ENCODE data around the gene DHRS4L2.
"Not testable (repeated sequence)": the region's sequence is repeated elsewhere in the genome, so short reads cannot be mapped to it uniquely, and the experiment has no call there.

Gene DHRS4L2

DNA sequence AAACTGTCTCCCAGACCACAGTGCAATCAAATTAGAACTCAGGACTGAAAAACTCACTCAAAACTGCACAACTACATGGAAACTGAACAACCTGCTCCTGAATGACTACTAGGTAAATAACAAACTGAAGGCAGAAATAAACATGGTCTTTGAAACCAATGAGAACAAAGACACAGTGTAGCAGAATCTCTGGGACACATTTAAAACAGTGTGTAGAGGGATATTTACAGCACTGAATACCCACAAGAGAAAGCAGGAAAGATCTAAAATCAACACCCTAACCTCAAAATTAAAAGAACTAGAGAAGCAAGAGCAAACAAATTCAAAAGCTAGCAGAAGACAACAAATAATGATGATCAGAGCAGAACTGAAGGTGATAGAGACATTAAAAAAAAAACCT is 14.7 kb upstream of the DHRS4L2 start:
- DNase-seq, result not testable (repeated sequence)

DNA sequence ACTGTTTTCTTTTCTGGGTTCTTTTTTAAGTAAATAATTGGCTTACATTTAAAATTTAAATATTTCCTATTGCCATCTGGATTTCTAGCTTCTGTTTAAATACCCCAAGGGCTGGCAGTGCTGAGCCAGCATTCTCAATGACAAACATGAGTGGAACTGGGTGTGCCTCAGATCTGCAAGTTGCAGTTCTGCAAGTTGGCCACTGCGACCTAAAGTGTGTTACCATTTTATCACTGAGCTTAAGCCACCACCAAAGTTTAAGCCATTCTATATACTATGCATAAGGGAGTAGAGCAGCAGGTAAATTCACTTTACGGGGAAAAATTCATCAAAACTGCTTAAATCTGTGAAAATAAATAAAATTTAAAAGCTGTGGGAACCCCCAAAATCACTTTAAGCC is 11.5 kb upstream of the DHRS4L2 start:
- not testable (repeated sequence) for DNase-seq

GRCh38 chr14:23981951-23982813 is 6.5 kb upstream of the DHRS4L2 start:
- DNase-seq, result not testable (repeated sequence)

DNA sequence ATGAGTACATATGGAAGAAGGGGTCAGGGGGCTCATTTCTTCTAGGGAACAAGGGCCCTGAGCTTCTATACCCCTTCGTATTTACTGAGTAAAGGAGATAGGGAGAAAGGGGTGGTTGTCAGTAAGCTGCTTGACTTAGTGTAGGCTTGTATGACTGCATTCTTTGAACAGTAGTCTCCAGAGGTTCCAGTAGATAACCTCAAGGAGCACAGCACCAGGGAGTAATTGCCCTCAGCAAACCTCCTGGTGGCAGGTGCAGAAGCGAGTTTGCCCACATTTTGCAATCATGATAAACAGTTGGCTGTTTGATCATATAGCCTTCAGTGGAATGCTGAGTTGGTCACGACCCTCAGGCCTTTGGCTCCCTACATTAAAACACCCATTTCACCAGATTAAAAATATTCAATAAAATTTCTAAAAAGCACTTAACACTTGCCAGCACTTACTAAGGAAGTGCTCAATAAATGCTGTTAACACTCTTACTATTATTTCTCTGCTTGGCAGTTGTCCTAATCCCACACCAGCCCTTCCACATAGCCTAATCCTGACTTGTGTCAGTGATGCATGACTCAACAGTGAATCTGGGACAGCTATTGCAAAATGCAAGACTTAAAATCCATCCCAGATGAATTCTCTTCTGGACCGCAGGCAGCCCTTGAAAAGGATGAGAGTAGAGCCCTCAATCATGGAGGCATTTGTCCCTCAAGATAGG is 3.7 kb upstream of the DHRS4L2 start:
- DNase-seq, result no peak

DNA sequence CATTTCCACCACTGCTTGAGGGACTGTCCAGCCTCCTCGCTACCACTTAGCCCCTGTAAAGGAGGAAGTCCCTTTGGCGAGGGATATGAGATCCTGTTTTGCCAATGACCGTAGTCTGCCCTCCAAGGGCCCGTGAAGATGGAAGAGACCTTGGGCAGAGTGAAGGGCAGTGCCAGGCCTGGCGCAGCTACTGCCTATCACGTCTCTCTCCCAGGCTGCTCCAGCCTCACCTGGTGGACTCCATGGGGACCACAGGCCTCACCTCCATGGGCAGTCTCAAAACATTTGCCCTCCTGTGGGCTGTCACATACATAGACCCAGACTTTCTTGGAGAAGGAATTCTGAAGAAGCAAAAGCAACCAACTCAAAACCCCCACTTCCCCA is 514 bp upstream of the DHRS4L2 start:
- DNase-seq, result not testable (repeated sequence)

GRCh38 chr14:23989734-23990445 is 1.2 kb downstream of the DHRS4L2 start:
- not testable (repeated sequence) for DNase-seq

DNA sequence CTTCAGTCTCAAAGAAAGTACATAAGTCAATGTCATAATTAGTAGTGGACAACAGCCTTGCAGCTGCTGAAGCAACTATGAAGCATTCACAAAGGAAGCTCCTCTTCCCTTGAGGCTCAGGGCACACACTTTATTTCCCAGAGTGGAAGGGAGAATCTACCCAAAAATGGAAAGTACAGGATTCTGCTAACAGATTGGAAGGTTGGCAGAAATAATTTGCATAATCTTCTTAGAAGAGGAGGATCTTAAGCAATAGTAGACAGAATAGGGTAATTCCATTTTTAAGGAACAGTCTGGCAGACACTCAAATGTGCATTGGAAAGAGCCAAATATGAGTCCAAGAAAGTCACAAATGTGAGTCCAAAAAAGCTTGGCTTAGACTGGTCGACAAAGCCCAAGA is 2.2 kb downstream of the DHRS4L2 start:
- not testable (repeated sequence) for DNase-seq

- not testable (repeated sequence) for DNase-seq
Measured at GRCh38 chr14:23993042-23993441, 4.3 kb downstream of the DHRS4L2 start.

GRCh38 chr14:23996009-23996408 is 7.3 kb downstream of the DHRS4L2 start:
- not testable (repeated sequence) for DNase-seq

DNA sequence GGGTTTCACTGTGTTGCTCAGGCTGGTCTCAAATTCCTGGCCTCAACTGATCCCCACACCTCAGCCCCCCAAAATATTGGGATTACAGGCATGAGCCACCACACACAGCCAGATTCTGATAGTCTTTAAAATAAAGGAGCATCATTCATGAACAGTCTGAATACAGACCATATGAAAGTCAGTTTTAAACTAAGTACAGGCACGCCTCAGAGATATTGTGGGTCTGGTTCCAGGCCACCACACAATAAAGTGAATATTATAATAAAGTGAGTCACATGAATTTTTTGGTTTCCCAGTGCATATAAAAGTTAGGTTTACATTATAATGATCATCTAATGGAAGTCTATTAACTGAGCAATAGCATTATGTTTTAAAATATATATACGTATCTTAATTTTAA is 8.1 kb downstream of the DHRS4L2 start:
- DNase-seq, result not testable (repeated sequence)

DNA sequence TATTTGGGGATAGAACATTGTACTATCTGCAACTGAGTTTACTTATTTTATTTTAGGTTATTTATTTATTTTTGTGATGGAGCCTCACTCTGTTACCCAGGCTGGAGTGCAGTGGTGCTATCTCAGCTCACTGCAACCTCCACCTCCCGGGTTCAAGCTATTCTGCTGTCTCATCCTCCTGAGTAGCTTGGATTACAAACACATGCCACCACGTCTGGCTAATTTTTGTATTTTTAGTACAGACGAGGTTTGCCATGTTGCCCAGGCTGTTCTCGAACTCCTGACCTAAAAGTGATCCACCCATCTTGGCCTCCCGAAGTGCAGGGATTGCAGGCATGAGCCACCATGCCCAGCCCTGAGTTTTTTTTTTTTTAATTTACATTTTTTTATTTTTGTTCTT is 10.9 kb downstream of the DHRS4L2 start:
- not testable (repeated sequence) for DNase-seq

DNA sequence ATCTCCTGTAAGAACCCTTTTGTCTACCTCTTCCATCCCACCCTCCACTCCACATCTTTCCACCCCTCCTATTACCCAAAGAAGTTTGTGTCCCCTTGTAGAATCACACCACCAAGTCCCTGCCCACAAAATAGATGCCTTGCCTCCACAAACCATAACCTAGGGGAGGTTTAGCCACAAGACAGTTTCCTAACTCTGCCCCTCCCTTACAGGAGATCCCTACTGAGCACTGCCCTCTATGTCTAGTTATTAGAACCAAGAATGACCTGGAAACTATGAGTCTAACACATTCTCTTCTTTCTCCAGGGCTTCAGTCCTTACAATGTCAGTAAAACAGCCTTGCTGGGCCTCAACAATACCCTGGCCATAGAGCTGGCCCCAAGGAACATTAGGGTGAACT is 12.3 kb downstream of the DHRS4L2 start:
- not testable (repeated sequence) for DNase-seq

DNA sequence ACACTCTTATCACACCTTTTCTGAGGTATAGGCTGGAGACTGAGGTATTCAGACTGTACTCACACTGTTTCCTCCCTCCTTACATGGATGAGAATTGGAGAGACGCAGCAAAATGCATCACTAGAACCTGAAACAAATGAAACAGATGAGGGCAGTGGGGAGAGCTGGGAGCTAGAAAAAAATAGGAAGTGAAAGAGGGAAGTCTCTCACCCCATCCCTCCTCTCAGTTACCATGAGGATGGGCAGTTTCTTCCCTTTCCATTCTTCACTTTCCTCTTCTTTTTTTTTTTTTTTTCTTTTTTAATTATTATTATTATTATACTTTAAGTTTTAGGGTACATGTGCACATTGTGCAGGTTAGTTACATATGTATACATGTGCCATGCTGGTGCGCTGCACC is 12.9 kb downstream of the DHRS4L2 start:
- DNase-seq, result not testable (repeated sequence)

DNA sequence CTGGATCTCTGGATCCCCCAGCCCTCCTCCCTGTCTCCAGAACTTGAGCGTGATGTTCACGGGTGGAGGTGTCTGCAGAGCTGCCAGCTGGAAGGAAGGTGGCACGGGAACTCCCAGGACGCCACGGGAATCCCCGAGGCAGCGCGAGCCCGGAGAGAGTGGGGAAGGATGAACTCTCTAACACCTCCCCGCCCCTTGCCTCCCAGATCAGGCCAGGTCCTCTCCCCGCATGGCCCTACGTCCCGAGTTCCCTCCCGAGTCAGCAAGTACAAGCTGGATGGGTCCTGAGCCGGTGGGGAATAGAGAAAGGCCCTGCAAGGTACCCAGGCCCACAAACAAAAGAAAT is 17.7 kb downstream of the DHRS4L2 start:
- DNase-seq, result not testable (repeated sequence)

GRCh38 chr14:24006817-24007652 is 18.3 kb downstream of the DHRS4L2 start:
- peak; percentile 80 for DNase-seq

DNA sequence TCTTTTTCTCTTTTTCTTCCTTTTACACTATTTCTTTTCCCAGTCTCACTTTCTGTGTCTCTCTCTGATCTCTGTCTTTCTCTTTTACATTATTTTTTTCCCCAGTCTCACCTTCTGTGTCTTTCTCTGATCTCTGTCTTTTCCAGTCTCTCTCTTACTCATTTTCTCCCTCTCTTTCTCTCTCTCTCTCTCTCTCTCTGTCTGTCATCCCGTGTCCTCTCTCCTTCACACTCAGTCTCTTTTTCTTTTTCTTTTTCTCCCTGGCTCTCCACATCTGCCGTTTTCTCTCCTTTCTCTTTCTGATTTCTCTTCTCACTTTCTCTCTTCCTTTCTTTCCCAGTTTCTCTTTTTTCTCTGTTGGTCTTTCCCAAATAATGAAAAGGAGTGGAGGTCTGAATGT is 22.3 kb downstream of the DHRS4L2 start:
- no peak for DNase-seq

- DNase-seq, result not testable (repeated sequence)
Measured at GRCh38 chr14:24012726-24013273, 24.1 kb downstream of the DHRS4L2 start.

DNA sequence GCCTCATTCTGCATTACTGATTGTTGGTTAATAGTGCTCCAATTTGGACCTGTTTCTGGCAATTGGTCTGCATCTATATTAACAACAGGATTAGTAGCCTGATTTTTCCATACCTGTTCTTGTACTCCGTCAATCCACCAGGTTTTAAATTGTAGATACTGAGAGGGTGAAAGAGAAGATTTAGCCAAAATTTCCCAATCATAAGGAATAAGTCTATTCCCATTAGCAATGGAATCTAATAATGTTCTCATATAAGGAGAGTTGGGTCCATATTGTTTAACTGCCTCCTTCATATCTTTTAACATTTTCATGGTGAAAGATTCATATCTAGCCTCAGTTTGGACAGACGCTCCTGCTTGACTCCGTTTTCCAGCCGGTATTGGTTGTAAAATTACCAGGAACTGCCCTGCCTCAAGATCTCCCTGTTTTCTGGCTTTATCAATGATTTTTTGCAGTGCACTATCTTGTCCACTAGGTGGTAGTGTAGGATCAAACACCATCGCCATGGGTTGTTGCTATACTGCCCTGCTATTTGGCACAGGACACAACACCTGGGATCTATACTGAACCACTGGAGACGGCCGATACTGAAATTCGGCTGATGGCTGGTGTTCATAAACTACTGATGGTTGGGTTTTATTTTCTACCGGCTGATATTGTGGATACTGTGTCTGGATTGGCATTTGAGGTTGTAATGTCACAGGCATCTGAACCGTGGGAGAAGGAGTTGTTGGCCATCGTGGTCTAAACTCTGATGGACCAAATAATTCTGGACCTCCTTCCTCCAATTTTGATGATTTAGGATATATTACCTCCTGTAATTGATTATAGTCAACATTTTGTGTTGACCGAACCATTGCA is 25.2 kb downstream of the DHRS4L2 start:
- DNase-seq, result peak; percentile 60

GRCh38 chr14:24015745-24016144 is 27.0 kb downstream of the DHRS4L2 start:
- DNase-seq, result not testable (repeated sequence)

DNA sequence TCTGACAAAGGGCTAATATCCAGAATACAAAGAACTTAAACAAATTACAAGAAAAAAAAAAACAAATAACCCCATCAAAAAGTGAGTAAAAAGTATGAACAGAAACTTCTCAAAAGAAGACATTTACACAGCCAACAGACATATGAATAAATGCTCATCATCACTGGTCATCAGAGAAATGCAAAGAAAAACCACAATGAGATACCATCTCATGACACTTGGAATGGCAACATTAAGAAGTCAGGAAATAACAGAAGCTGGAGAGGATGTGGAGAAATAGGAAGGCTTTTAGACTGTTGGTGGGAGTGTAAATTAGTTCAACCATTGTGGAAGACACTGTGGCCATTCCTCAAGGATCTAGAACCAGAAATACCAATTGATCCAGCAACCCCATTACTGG is 30.2 kb downstream of the DHRS4L2 start:
- DNase-seq, result not testable (repeated sequence)

GRCh38 chr14:24019944-24020343 is 31.2 kb downstream of the DHRS4L2 start:
- DNase-seq, result not testable (repeated sequence)
